ENCODE measurements around the gene EIF4G3. TPM values are rescaled to one million over a fixed set of nuclear protein-coding genes. Genes with fewer than 3 reads are reported as not detected.
"Not testable (repeated sequence)": the region's sequence is repeated elsewhere in the genome, so short reads cannot be mapped to it uniquely, and the experiment has no call there.

Gene EIF4G3
- total RNA-seq, 1 donor from 2014 or later = 81.3 TPM

GRCh38 chr1:20867847-20868246, 308.9 kb downstream of the EIF4G3 start:
- TF ChIP-seq CTCF (IDR thresholded peaks at IDR 0.05) = no peak
- DNase-seq (no peak), ATAC-seq (ENCODE audit: low read depth) (no peak)
- no peaks in the 10 kb centered on the region for H3K27me3 Mint-ChIP-seq
- no peaks in the 10 kb centered on the region for H3K4me1 Mint-ChIP-seq
- CTCF ChIA-PET = no interaction called here
- H3K36me3 Mint-ChIP-seq (ENCODE audit: low read depth) = peaks cover 38% of the 10 kb centered on the region
- POLR2A ChIA-PET = no interaction called here
- intact Hi-C loops (cut with micrococcal nuclease) = no loop called here
- H3K27ac Mint-ChIP-seq = no peak overlapping the region
- no peak overlapping the region for H3K4me3 Mint-ChIP-seq
- H3K9me3 Mint-ChIP-seq = no peaks in the 10 kb centered on the region

GRCh38 chr1:20867062-20867461, 309.6 kb downstream of the EIF4G3 start:
- ATAC-seq (ENCODE audit: low read depth) (no peak), DNase-seq (no peak)
- Mint-ChIP-seq H3K9me3 (no peaks in the 10 kb centered on the region), H3K4me1 (no peaks in the 10 kb centered on the region), H3K27ac (no peak overlapping the region), H3K36me3 (ENCODE audit: low read depth) (peaks cover 40% of the 10 kb centered on the region), H3K27me3 (no peaks in the 10 kb centered on the region), H3K4me3 (no peak overlapping the region)
- intact Hi-C loops (cut with micrococcal nuclease) = no loop called here
- POLR2A ChIA-PET = no interaction called here
- CTCF ChIA-PET = no interaction called here
- no peak for TF ChIP-seq CTCF (IDR thresholded peaks at IDR 0.05)

GRCh38 chr1:20865001-20865400, 311.7 kb downstream of the EIF4G3 start:
- CTCF ChIA-PET = no interaction called here
- Mint-ChIP-seq H3K36me3 (ENCODE audit: low read depth) (peaks cover 55% of the 10 kb centered on the region), H3K4me1 (no peaks in the 10 kb centered on the region), H3K4me3 (no peak overlapping the region), H3K27me3 (no peaks in the 10 kb centered on the region), H3K27ac (no peak overlapping the region), H3K9me3 (no peaks in the 10 kb centered on the region)
- DNase-seq = no peak
- ATAC-seq (ENCODE audit: low read depth) = no peak
- TF ChIP-seq CTCF (IDR thresholded peaks at IDR 0.05) = no peak
- POLR2A ChIA-PET = no interaction called here
- intact Hi-C loops (cut with micrococcal nuclease) = no loop called here

- Mint-ChIP-seq H3K9me3 (no peaks in the 10 kb centered on the region), H3K36me3 (ENCODE audit: low read depth) (peaks cover 75% of the 10 kb centered on the region), H3K4me1 (no peaks in the 10 kb centered on the region), H3K27ac (no peak overlapping the region), H3K27me3 (no peaks in the 10 kb centered on the region), H3K4me3 (no peak overlapping the region)
- ATAC-seq (ENCODE audit: low read depth) (no peak), DNase-seq (no peak)
- ChIA-PET POLR2A (no interaction called here), CTCF (interaction anchor here (2.1 kb wide), 1 partner anchor 341 kb away, joined by 4 read pairs; no protein-coding TSS in a partner anchor)
- no peak for TF ChIP-seq CTCF (IDR thresholded peaks at IDR 0.05)
- intact Hi-C loops (cut with micrococcal nuclease) = loop anchor here (10.0 kb wide), 1 partner anchor 160 kb away; no protein-coding TSS in a partner anchor
Observed at GRCh38 chr1:20854529-20854928, 322.2 kb downstream of the EIF4G3 start.

- H3K36me3 Mint-ChIP-seq (ENCODE audit: low read depth) = peaks cover 70% of the 10 kb centered on the region
Observed at GRCh38 chr1:20851791-20852190, 324.9 kb downstream of the EIF4G3 start.

GRCh38 chr1:20850021-20850420, 326.7 kb downstream of the EIF4G3 start:
- ChIA-PET POLR2A (no interaction called here), CTCF (interaction anchor here (1.4 kb wide), 1 partner anchor 345 kb away, joined by 5 read pairs; no protein-coding TSS in a partner anchor)
- H3K9me3 Mint-ChIP-seq = no peaks in the 10 kb centered on the region
- H3K4me1 Mint-ChIP-seq = no peaks in the 10 kb centered on the region
- H3K36me3 Mint-ChIP-seq (ENCODE audit: low read depth) = peaks cover 74% of the 10 kb centered on the region
- H3K27me3 Mint-ChIP-seq = no peaks in the 10 kb centered on the region
- DNase-seq (no peak), ATAC-seq (ENCODE audit: low read depth) (no peak)
- TF ChIP-seq CTCF (IDR thresholded peaks at IDR 0.05) = no peak
- no peak overlapping the region for H3K4me3 Mint-ChIP-seq
- no peak overlapping the region for H3K27ac Mint-ChIP-seq
- intact Hi-C loops (cut with micrococcal nuclease) = loop anchor here (10.0 kb wide), 1 partner anchor 155 kb away; no protein-coding TSS in a partner anchor

More at GRCh38 chr1:20851791-20852190, 324.9 kb downstream of the EIF4G3 start:
- ATAC-seq (ENCODE audit: low read depth); H3K27ac Mint-ChIP-seq; H3K4me1 Mint-ChIP-seq; H3K27me3 Mint-ChIP-seq; DNase-seq; CTCF ChIA-PET; POLR2A ChIA-PET; H3K4me3 Mint-ChIP-seq; H3K9me3 Mint-ChIP-seq: not testable (repeated sequence)
- intact Hi-C loops (cut with micrococcal nuclease) = loop anchor here (10.0 kb wide), 1 partner anchor 157 kb away; no protein-coding TSS in a partner anchor
